Thoracic aorta (tissue), 2 donors: ENCODE measurements around the gene RASAL1. TPM values are rescaled to one million over a fixed set of nuclear protein-coding genes. Genes with fewer than 3 reads are reported as not detected.

Experiments
- ATAC-seq: fragments of 150-250 bp; one replicate; pipeline ENCODE4 v1.8.0; 2017; ENCODE audit warnings: low read depth; ENCODE audit not compliant: insufficient number of reproducible peaks, low FRiP score
- DNase-seq: peaks from one replicate; pipeline ENCODE4 v3.0.0-alpha.2; 2020; ENCODE audit warnings: low spot score
- H3K27ac ChIP-seq, 2 donors: fragments of 200-600 bp; sonication (generic); 1 replicate in 1 of 2; 2 replicates in 1 of 2; pipeline ENCODE4 v1.5.1; 2016; ENCODE audit warnings: mild to moderate bottlenecking in 2 of 2, moderate library complexity in 2 of 2
- H3K27me3 ChIP-seq: fragments of 200-600 bp; sonication (generic); replicated peaks from 2 replicates; pipeline ENCODE4 v1.6.0; 2016; ENCODE audit warnings: mild to moderate bottlenecking; ENCODE audit not compliant: insufficient read depth
- H3K36me3 ChIP-seq: fragments of 200-600 bp; sonication (generic); one replicate; pipeline ENCODE4 v1.5.1; 2016
- H3K4me1 ChIP-seq, 2 donors: fragments of 200-600 bp; sonication (generic); 1 replicate in 1 of 2; 2 replicates in 1 of 2; pipeline versions ENCODE4 v1.5.1 to v1.6.0; 2016; ENCODE audit warnings: low read depth in 2 of 2, mild to moderate bottlenecking in 1 of 2; ENCODE audit not compliant: control insufficient read depth in 1 of 2
- H3K4me3 ChIP-seq: fragments of 200-600 bp; sonication (generic); 2 replicates; pipeline ENCODE4 v1.5.1; 2016; ENCODE audit warnings: mild to moderate bottlenecking
- H3K9me3 ChIP-seq: fragments of 200-600 bp; sonication (generic); 2 replicates; pipeline ENCODE4 v1.5.1; 2016
- CTCF ChIP-seq: fragments of 200-600 bp; sonication (generic); IDR thresholded peaks from one replicate; pipeline ENCODE4 v1.5.1; 2019; ENCODE audit warnings: antibody characterized with exemption
- total RNA-seq, 2 donors: library from RNA; depleted of rRNA; stranded (reverse); fragments of >200 nt; gene quantifications; one replicate each; pipeline versions ENCODE4 v1.1.0 to v1.2.3, GENCODE V29; 2016

RASAL1 gene
- total RNA-seq, 2 donors from 2014 or later, result 2.0 TPM; not detected in 1

- Histone ChIP-seq H3K4me1 (peaks cover 21 to 29% of the 10 kb centered on the region in 2 donors), H3K36me3 (peaks cover 37% of the 10 kb centered on the region), H3K27ac (no peak overlapping the region), H3K9me3 (no peaks in the 10 kb centered on the region), H3K27me3 (no peaks in the 10 kb centered on the region), H3K4me3 (no peak overlapping the region)
- DNase-seq, result no peak
- no peak for TF ChIP-seq CTCF
- no peak for ATAC-seq
Measured at GRCh38 chr12:113181975-113182374, 46.4 kb upstream of the RASAL1 start.

GRCh38 chr12:113180333-113180732 lies 44.8 kb upstream of the RASAL1 start:
- Histone ChIP-seq H3K27me3 (no peaks in the 10 kb centered on the region), H3K27ac (no peak overlapping the region), H3K4me1 (peaks cover 12 to 18% of the 10 kb centered on the region in 2 donors), H3K36me3 (peaks cover 44% of the 10 kb centered on the region), H3K9me3 (no peaks in the 10 kb centered on the region), H3K4me3 (no peak overlapping the region)
- no peak for DNase-seq
- ATAC-seq, result no peak
- no peak for TF ChIP-seq CTCF

- Histone ChIP-seq H3K4me3 (no peak overlapping the region), H3K27me3 (no peaks in the 10 kb centered on the region), H3K4me1 (peaks cover 9 to 14% of the 10 kb centered on the region in 2 donors), H3K9me3 (no peaks in the 10 kb centered on the region), H3K36me3 (peaks cover 51% of the 10 kb centered on the region), H3K27ac (no peak overlapping the region)
- ATAC-seq (no peak), DNase-seq (no peak)
- no peak for TF ChIP-seq CTCF
Measured at GRCh38 chr12:113179023-113179422, 43.5 kb upstream of the RASAL1 start.

GRCh38 chr12:113174461-113175384 lies 39.2 kb upstream of the RASAL1 start:
- H3K4me1 ChIP-seq, result no peaks in the 10 kb centered on the region
- no peak overlapping the region for H3K27ac ChIP-seq
- no peaks in the 10 kb centered on the region for H3K9me3 ChIP-seq
- TF ChIP-seq CTCF, result peak; percentile 99
- ATAC-seq (no peak), DNase-seq (no peak)
- peaks cover 74% of the 10 kb centered on the region for H3K36me3 ChIP-seq
- H3K4me3 ChIP-seq, result no peak overlapping the region
- no peaks in the 10 kb centered on the region for H3K27me3 ChIP-seq

- no peaks in the 10 kb centered on the region for H3K27me3 ChIP-seq
- no peaks in the 10 kb centered on the region for H3K9me3 ChIP-seq
- ATAC-seq (no peak), DNase-seq (no peak)
- no peaks in the 10 kb centered on the region for H3K4me1 ChIP-seq
- H3K4me3 ChIP-seq, result no peak overlapping the region
- TF ChIP-seq CTCF, result no peak
- peaks cover 74% of the 10 kb centered on the region for H3K36me3 ChIP-seq
- no peak overlapping the region for H3K27ac ChIP-seq
Measured at GRCh38 chr12:113173081-113173698, 37.6 kb upstream of the RASAL1 start.
